ENCODE results near the gene XAF1.
"Not testable (repeated sequence)": the region's sequence is repeated elsewhere in the genome, so short reads cannot be mapped to it uniquely, and the experiment has no call there.

Gene XAF1

DNA sequence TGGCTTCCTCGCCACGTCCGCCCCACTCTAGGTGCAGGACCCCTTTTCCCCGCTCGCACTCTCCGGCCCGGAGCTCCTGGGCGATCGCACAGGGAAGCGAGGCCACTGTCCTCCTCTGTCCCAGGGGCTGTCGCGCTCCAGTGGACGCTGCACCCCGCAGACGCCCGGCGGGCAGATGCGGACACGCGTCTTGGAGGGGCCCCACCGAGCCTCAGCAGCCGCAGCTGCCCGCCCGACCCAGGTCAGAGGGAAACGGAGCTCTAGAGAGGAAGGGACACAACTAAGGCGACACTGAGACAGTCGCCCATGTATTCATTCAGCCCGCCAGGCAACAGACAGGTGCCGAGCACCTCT is 42.0 kb upstream of the XAF1 start:
- Histone ChIP-seq H3K4me3 (ENCODE audit: low read depth, low read length) (no peak overlapping the region), H3K4me1 (no peaks in the 10 kb centered on the region), H3K36me3 (no peaks in the 10 kb centered on the region), H3K9me3 (no peaks in the 10 kb centered on the region), H3K27me3 (0 out of 2 replicates have a peak, but pooled peaks cover 4% of the 10 kb centered on the region)
- no peak for TF ChIP-seq CTCF (IDR thresholded peaks at IDR 0.05; ENCODE audit: low read depth, low read length)
- no peak for DNase-seq

- H3K27me3 ChIP-seq = 0 out of 2 replicates have a peak, but pooled peaks cover 4% of the 10 kb centered on the region
- no peaks in the 10 kb centered on the region for H3K4me1 ChIP-seq
- no peak overlapping the region for H3K4me3 ChIP-seq (ENCODE audit: low read depth, low read length)
- TF ChIP-seq CTCF (IDR thresholded peaks at IDR 0.05; ENCODE audit: low read depth, low read length) = no peak
- H3K9me3 ChIP-seq = no peaks in the 10 kb centered on the region
- H3K36me3 ChIP-seq = no peaks in the 10 kb centered on the region
- DNase-seq = no peak
Measured at GRCh38 chr17:6714315-6714874, 41.5 kb upstream of the XAF1 start.

DNA sequence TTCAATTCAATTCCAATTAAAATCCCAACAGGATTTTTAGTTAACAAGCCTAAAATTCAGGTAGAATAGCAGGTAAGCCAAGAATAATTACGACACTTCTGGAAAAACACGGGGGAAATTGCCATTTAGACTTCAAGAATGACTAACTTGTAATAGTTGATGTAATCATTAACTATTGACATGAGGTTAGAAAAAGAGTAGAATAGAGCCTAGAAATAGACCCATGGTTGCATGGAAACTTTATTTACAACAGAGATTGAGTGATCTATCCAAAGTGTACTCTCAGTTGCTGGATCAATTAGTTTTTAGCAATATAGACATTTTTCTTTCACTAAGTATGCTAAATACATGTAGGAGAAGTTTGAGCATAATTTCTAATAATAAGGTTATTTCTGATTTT is 39.1 kb upstream of the XAF1 start:
- no peak for DNase-seq
- Histone ChIP-seq H3K27me3 (no peaks in the 10 kb centered on the region), H3K4me3 (ENCODE audit: low read depth, low read length) (no peak overlapping the region), H3K9me3 (no peaks in the 10 kb centered on the region), H3K36me3 (no peaks in the 10 kb centered on the region), H3K4me1 (no peaks in the 10 kb centered on the region)
- TF ChIP-seq CTCF (IDR thresholded peaks at IDR 0.05; ENCODE audit: low read depth, low read length) = no peak

GRCh38 chr17:6721744-6722143 is 34.1 kb upstream of the XAF1 start:
- no peak for TF ChIP-seq CTCF (IDR thresholded peaks at IDR 0.05; ENCODE audit: low read depth, low read length)
- Histone ChIP-seq H3K27me3 (no peaks in the 10 kb centered on the region), H3K36me3 (no peaks in the 10 kb centered on the region), H3K9me3 (no peaks in the 10 kb centered on the region), H3K4me1 (no peaks in the 10 kb centered on the region), H3K4me3 (ENCODE audit: low read depth, low read length) (no peak overlapping the region)
- no peak for DNase-seq

DNA sequence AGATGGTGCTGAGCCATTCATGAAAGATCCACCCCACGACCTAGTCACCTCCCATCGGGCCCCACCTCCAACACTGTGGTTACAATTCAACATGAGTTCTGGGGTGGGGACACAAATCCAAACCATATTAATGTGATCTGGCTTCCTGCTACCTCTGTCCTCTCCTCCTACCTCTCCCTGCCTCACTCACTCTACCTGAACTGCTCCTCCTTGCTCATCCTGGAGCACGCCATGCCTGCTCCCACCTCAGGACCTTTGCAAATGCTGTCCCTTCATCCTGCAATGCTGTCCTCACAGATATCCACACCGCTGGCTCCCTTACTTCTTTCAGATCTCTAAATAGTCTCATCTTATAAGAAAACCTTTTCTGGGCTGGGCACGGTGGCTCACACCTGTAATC is 31.8 kb upstream of the XAF1 start:
- Histone ChIP-seq H3K36me3 (no peaks in the 10 kb centered on the region), H3K4me1 (no peaks in the 10 kb centered on the region), H3K4me3 (ENCODE audit: low read depth, low read length) (no peak overlapping the region), H3K27me3 (no peaks in the 10 kb centered on the region), H3K9me3 (no peaks in the 10 kb centered on the region)
- TF ChIP-seq CTCF (IDR thresholded peaks at IDR 0.05; ENCODE audit: low read depth, low read length) = no peak
- no peak for DNase-seq

DNA sequence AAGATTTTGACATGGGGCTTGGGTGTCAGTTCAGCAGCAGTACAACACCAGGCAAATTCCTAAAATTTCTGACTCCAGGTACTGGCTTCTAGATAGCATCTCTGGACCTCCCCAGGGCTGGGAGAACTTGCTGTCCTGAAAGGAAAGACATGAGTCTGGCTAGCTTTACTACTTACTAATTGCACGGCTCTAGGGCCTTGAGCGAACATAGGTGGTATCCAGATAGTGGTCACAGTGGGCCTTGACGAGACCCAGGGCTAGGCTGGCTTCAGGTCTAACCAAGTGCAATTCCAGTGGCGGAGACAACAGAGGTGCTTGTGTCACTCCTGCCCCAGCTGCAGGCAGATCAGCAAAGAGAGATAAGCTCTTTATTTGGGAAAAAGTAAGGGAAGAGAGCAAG is 26.3 kb upstream of the XAF1 start:
- DNase-seq = no peak
- H3K27me3 ChIP-seq = no peaks in the 10 kb centered on the region
- no peaks in the 10 kb centered on the region for H3K9me3 ChIP-seq
- TF ChIP-seq CTCF (IDR thresholded peaks at IDR 0.05; ENCODE audit: low read depth, low read length) = no peak
- H3K4me3 ChIP-seq (ENCODE audit: low read depth, low read length) = no peak overlapping the region
- H3K36me3 ChIP-seq = no peaks in the 10 kb centered on the region
- H3K4me1 ChIP-seq = no peaks in the 10 kb centered on the region

- H3K4me3 ChIP-seq (ENCODE audit: low read depth, low read length); DNase-seq; H3K36me3 ChIP-seq; H3K4me1 ChIP-seq; H3K9me3 ChIP-seq; H3K27me3 ChIP-seq: not testable (repeated sequence)
Measured at GRCh38 chr17:6746665-6747064, 9.2 kb upstream of the XAF1 start.

Data from BE2C (cell line).